VCaP (cell line): Measurements from ENCODE around the gene FUS.
"Not testable (repeated sequence)": the region's sequence is repeated elsewhere in the genome, so short reads cannot be mapped to it uniquely, and the experiment has no call there.

Experiments used
- H3K27ac ChIP-seq: fragments of 450-650 bp; 2 replicates; pipeline ENCODE4 v1.5.1; 2017
- CTCF ChIP-seq: fragments of 450-650 bp; conservative IDR thresholded peaks from 2 replicates; pipeline ENCODE4 v1.5.1; 2017; ENCODE audit warnings: mild to moderate bottlenecking, moderate library complexity

Gene FUS

GRCh38 chr16:31134091-31134571 is 45.8 kb upstream of the FUS start:
- TF ChIP-seq CTCF, result no peak
- H3K27ac ChIP-seq, result peak overlapping the region; percentile 74; the same call in 1 of the 2 replicates

- TF ChIP-seq CTCF, result no peak; the same call in 1 of the 2 replicates
- peak overlapping the region; percentile 74 for H3K27ac ChIP-seq
Measured at GRCh38 chr16:31134625-31135534, 45.1 kb upstream of the FUS start.

DNA sequence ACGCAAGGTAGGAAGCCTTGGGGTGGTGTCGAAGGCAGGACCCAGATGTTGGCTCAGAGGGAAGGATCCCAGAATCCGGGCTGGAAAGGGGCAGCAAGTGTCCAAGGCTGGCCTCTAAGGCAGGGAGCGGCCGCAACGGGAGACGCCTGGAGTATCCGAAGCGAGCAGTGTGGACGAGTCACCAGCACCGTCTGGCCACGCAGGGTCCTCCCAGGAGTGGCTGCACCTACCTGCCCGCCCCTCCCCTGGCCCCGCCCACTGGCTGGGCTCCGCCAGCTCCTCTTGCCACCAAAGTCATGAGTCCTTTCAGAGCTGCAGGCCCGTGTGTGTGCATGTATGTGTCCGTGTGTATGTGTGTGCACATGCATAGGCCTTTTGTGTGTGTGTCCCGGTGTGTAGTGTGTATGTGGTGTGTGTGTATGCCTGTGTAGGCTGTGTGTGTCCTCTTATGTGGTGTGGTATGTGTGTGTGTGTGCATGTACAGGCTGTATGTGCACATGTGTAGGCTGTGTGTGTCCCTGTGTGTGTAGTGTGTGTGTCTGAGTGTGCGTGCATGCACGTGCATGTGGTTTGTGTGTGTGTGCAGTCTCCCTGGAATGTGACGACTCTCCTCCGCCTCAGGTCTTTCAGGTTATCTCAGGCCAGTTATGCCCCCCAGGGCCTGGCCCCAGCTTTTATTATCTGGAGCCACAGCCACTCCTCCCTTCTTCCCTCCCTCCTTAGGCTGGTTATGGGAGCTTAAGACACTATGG is 44.2 kb upstream of the FUS start, which contains the start of gene PRSS8:
Gene PRSS8, minus strand, starts transcription at position 193 of the 752 bp plus-strand sequence. CDS start 229 bp downstream, outside the sequence.
- peak within 1 kb of the TSS; percentile 74 for H3K27ac ChIP-seq
- no peak for TF ChIP-seq CTCF

GRCh38 chr16:31136287-31136662 is 43.7 kb upstream of the FUS start:
- H3K27ac ChIP-seq, result no peak overlapping the region; the same call in 1 of the 2 replicates
- TF ChIP-seq CTCF, result no peak

GRCh38 chr16:31136822-31137499 is 43.0 kb upstream of the FUS start:
- H3K27ac ChIP-seq, result not testable (repeated sequence)

DNA sequence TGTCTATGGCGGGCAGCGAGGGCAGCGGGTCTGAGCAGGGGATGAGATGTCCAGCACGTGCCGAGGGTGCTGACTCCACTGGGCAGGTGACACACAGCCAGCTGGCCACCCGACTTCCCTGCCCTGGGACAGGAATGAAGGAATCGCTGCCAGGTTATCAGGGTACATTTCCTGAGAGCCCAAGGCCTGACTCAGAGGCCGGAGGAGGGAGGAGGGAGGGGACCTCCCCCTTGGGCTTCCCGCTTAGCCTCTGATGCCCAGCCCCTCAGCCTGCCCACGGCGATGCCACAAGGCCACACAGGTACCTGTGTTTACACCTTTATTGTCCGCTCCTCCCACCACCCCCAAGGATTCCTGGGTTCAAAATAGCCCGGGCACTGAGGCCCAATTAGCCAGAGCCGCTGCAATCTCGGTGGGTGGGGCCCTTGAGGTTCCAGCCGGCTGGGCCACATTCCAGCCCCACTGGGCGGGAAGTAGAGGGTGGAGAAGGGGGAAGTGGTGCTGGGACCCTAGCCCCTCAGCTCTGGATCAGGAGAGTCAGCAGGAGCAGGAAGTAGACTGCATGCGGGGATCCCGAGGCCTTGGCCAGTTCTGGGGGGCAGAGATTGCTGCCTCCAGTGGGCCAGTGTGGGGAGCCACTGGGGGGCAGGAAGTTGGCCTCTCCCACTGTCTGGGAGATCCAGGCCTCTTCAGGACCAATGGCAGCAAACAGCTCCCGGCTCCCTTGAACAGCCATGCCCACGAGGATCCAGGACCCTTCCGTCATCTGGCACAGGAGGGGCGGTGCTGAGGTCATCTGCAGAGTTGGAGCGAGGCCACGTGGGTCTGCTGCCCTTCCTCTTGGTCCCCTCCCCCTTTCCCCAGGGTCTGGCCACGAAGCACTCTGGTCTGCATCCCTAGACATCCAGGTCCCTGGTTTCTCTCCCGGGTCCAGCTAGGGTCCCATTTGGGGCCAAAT is 41.0 kb upstream of the FUS start:
- no peak for TF ChIP-seq CTCF
- no peak overlapping the region for H3K27ac ChIP-seq

DNA sequence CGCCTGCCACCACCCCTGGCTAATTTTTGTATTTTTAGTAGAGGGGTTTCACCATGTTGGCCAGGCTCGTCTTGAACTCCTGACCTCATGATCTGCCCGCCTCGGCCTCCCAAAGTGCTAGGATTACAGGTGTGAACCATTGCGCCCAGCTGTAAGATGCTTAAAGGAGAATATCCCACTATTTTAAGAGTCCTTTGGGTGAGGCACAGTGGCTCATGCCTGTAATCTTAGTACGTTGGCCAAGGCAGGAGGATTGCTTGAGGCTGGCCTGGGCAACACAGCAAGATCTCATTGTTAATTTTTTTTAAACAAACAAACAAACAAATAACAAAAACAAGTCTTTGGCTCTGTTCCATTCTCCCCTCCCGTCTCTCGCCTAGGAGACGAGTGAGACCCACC is 38.9 kb upstream of the FUS start:
- H3K27ac ChIP-seq, result peak overlapping the region; percentile 55
